Stimulated activated effector memory CD8-positive, alpha-beta T cell treated with anti-CD3 and anti-CD28 coated beads, Interleukin-12 subunit alpha, Interleukin-12 subunit beta, amount 100 ng/mL, for 72 hours (primary cell): ENCODE measurements around the gene HRH4.

Experiments used
- ATAC-seq: fragments of 150-1000 bp; cut with Tn5 transposase; 2 replicates; pipeline ENCODE4 v1.10.0; 2021
- DNase-seq, 2 donors: peaks; one replicate each; pipeline ENCODE4 v3.0.0; 2021 to 2022; ENCODE audit warnings: low spot score in 2 of 2
- H3K27ac Mint-ChIP-seq: one replicate; pipeline ENCODE4 v1.8.0; 2022; ENCODE audit warnings: mild to moderate bottlenecking, mixed read lengths
- H3K36me3 Mint-ChIP-seq: one replicate; pipeline ENCODE4 v1.8.0; 2022; ENCODE audit warnings: mild to moderate bottlenecking, mixed read lengths
- H3K4me1 Mint-ChIP-seq: one replicate; pipeline ENCODE4 v1.8.0; 2022; ENCODE audit warnings: mixed read lengths
- H3K4me3 Mint-ChIP-seq: one replicate; pipeline ENCODE4 v1.8.0; 2022; ENCODE audit warnings: mild to moderate bottlenecking, mixed read lengths
- H3K9me3 Mint-ChIP-seq: one replicate; pipeline ENCODE4 v1.8.0; 2022; ENCODE audit warnings: mixed read lengths

HRH4 gene

GRCh38 chr18:24485681-24486080 lies 25.2 kb downstream of the HRH4 start:
- H3K9me3 Mint-ChIP-seq, result peaks cover 2% of the 10 kb centered on the region
- H3K4me3 Mint-ChIP-seq, result no peak overlapping the region
- ATAC-seq (no peak), DNase-seq (no peak)
- H3K27ac Mint-ChIP-seq, result no peak overlapping the region
- peaks cover 11% of the 10 kb centered on the region for H3K4me1 Mint-ChIP-seq
- no peaks in the 10 kb centered on the region for H3K36me3 Mint-ChIP-seq

- Mint-ChIP-seq H3K4me3 (no peak overlapping the region), H3K27ac (no peak overlapping the region), H3K36me3 (no peaks in the 10 kb centered on the region), H3K9me3 (no peaks in the 10 kb centered on the region), H3K4me1 (peaks cover 14% of the 10 kb centered on the region)
- DNase-seq (no peak), ATAC-seq (no peak)
Measured at GRCh38 chr18:24486684-24487083, 26.2 kb downstream of the HRH4 start.

- no peak for DNase-seq
- H3K4me3 Mint-ChIP-seq, result no peak overlapping the region
- no peak for ATAC-seq
- no peak overlapping the region for H3K27ac Mint-ChIP-seq
- no peaks in the 10 kb centered on the region for H3K9me3 Mint-ChIP-seq
- H3K4me1 Mint-ChIP-seq, result peaks cover 31% of the 10 kb centered on the region
- H3K36me3 Mint-ChIP-seq, result no peaks in the 10 kb centered on the region
Measured at GRCh38 chr18:24488824-24489493, 28.5 kb downstream of the HRH4 start.

- H3K9me3 Mint-ChIP-seq, result no peaks in the 10 kb centered on the region
- H3K36me3 Mint-ChIP-seq, result no peaks in the 10 kb centered on the region
- no peak for DNase-seq
Measured at GRCh38 chr18:24490539-24490938, 30.1 kb downstream of the HRH4 start.

GRCh38 chr18:24491927-24492834 lies 31.7 kb downstream of the HRH4 start:
- H3K27ac Mint-ChIP-seq, result no peak overlapping the region
- peaks cover 31% of the 10 kb centered on the region for H3K4me1 Mint-ChIP-seq
- ATAC-seq (peak; percentile 76), DNase-seq (peak in 1 of 2 donors; percentile 63)
- no peaks in the 10 kb centered on the region for H3K9me3 Mint-ChIP-seq
- peak overlapping the region; percentile 38 for H3K4me3 Mint-ChIP-seq
- H3K36me3 Mint-ChIP-seq, result no peaks in the 10 kb centered on the region

More at GRCh38 chr18:24490539-24490938, 30.1 kb downstream of the HRH4 start:
- Mint-ChIP-seq H3K4me1 (peaks cover 31% of the 10 kb centered on the region), H3K4me3 (no peak overlapping the region), H3K27ac (no peak overlapping the region)
- ATAC-seq, result no peak

- no peak for DNase-seq
- H3K27ac Mint-ChIP-seq, result no peak overlapping the region
- no peaks in the 10 kb centered on the region for H3K9me3 Mint-ChIP-seq
- no peak overlapping the region for H3K4me3 Mint-ChIP-seq
- no peak for ATAC-seq
- no peaks in the 10 kb centered on the region for H3K36me3 Mint-ChIP-seq
- peaks cover 19% of the 10 kb centered on the region for H3K4me1 Mint-ChIP-seq
Measured at GRCh38 chr18:24494586-24494985, 34.1 kb downstream of the HRH4 start.

GRCh38 chr18:24497031-24497754 lies 36.8 kb downstream of the HRH4 start:
- H3K9me3 Mint-ChIP-seq, result no peaks in the 10 kb centered on the region
- no peak overlapping the region for H3K4me3 Mint-ChIP-seq
- H3K36me3 Mint-ChIP-seq, result no peaks in the 10 kb centered on the region
- no peak overlapping the region for H3K27ac Mint-ChIP-seq
- no peak for DNase-seq
- ATAC-seq, result no peak
- H3K4me1 Mint-ChIP-seq, result peaks cover 19% of the 10 kb centered on the region

- DNase-seq, result no peak
Measured at GRCh38 chr18:24499814-24500213, 39.4 kb downstream of the HRH4 start.

GRCh38 chr18:24500217-24500616 lies 39.8 kb downstream of the HRH4 start:
- H3K9me3 Mint-ChIP-seq, result no peaks in the 10 kb centered on the region
- no peaks in the 10 kb centered on the region for H3K36me3 Mint-ChIP-seq
- peak; percentile 62 for ATAC-seq
- no peak overlapping the region for H3K4me3 Mint-ChIP-seq
- no peak overlapping the region for H3K27ac Mint-ChIP-seq
- H3K4me1 Mint-ChIP-seq, result peaks cover 8% of the 10 kb centered on the region
- no peak for DNase-seq

More at GRCh38 chr18:24499814-24500213, 39.4 kb downstream of the HRH4 start:
- Mint-ChIP-seq H3K9me3 (no peaks in the 10 kb centered on the region), H3K36me3 (no peaks in the 10 kb centered on the region), H3K27ac (no peak overlapping the region), H3K4me1 (peaks cover 8% of the 10 kb centered on the region), H3K4me3 (no peak overlapping the region)
- no peak for ATAC-seq

GRCh38 chr18:24500766-24501165 lies 40.3 kb downstream of the HRH4 start:
- H3K36me3 Mint-ChIP-seq, result no peaks in the 10 kb centered on the region
- H3K9me3 Mint-ChIP-seq, result no peaks in the 10 kb centered on the region
- ATAC-seq (no peak), DNase-seq (no peak)
- peaks cover 8% of the 10 kb centered on the region for H3K4me1 Mint-ChIP-seq
- H3K4me3 Mint-ChIP-seq, result no peak overlapping the region
- H3K27ac Mint-ChIP-seq, result no peak overlapping the region

- Mint-ChIP-seq H3K9me3 (no peaks in the 10 kb centered on the region), H3K27ac (no peak overlapping the region), H3K4me3 (no peak overlapping the region), H3K4me1 (peaks cover 8% of the 10 kb centered on the region), H3K36me3 (no peaks in the 10 kb centered on the region)
- DNase-seq (peak in 1 of 2 donors; percentile 20), ATAC-seq (no peak)
Measured at GRCh38 chr18:24502667-24503523, 42.5 kb downstream of the HRH4 start.

GRCh38 chr18:24504401-24504800 lies 44.0 kb downstream of the HRH4 start:
- Mint-ChIP-seq H3K4me3 (no peak overlapping the region), H3K27ac (no peak overlapping the region), H3K4me1 (peaks cover 8% of the 10 kb centered on the region), H3K9me3 (no peaks in the 10 kb centered on the region), H3K36me3 (no peaks in the 10 kb centered on the region)
- DNase-seq, result no peak
- no peak for ATAC-seq

GRCh38 chr18:24506175-24506574 lies 45.7 kb downstream of the HRH4 start:
- ATAC-seq (no peak), DNase-seq (no peak)
- Mint-ChIP-seq H3K4me1 (no peaks in the 10 kb centered on the region), H3K36me3 (no peaks in the 10 kb centered on the region), H3K9me3 (no peaks in the 10 kb centered on the region), H3K4me3 (no peak overlapping the region), H3K27ac (no peak overlapping the region)

- H3K27ac Mint-ChIP-seq, result no peak overlapping the region
- H3K4me3 Mint-ChIP-seq, result no peak overlapping the region
- no peaks in the 10 kb centered on the region for H3K4me1 Mint-ChIP-seq
- DNase-seq, result no peak
- no peaks in the 10 kb centered on the region for H3K36me3 Mint-ChIP-seq
- no peak for ATAC-seq
- no peaks in the 10 kb centered on the region for H3K9me3 Mint-ChIP-seq
Measured at GRCh38 chr18:24509435-24509834, 49.0 kb downstream of the HRH4 start.

GRCh38 chr18:24514439-24514838 lies 54.0 kb downstream of the HRH4 start:
- DNase-seq, result no peak
- no peak overlapping the region for H3K27ac Mint-ChIP-seq
- no peak overlapping the region for H3K4me3 Mint-ChIP-seq
- no peaks in the 10 kb centered on the region for H3K9me3 Mint-ChIP-seq
- peak; percentile 76 for ATAC-seq
- no peaks in the 10 kb centered on the region for H3K36me3 Mint-ChIP-seq
- H3K4me1 Mint-ChIP-seq, result no peaks in the 10 kb centered on the region
